Fibroblast of lung (primary cell): Measurements from ENCODE around the gene UBE2V1.

Source experiments
- CTCF ChIP-seq, 2 donors: IDR thresholded peaks in 1 of 2; conservative IDR thresholded peaks in 1 of 2; 1 replicate in 1 of 2; 2 replicates in 1 of 2; pipeline ENCODE4 v1.5.1; 2011 to 2012; ENCODE audit warnings: low read length in 2 of 2, control low read depth in 1 of 2, inconsistent platforms in 1 of 2, low read depth in 1 of 2, mild to moderate bottlenecking in 1 of 2
- EZH2 ChIP-seq: IDR thresholded peaks from 2 replicates; pipeline ENCODE4 v1.5.1; 2012; ENCODE audit warnings: low read length, control low read depth, mild to moderate bottlenecking; ENCODE audit errors: missing control alignments

DNA sequence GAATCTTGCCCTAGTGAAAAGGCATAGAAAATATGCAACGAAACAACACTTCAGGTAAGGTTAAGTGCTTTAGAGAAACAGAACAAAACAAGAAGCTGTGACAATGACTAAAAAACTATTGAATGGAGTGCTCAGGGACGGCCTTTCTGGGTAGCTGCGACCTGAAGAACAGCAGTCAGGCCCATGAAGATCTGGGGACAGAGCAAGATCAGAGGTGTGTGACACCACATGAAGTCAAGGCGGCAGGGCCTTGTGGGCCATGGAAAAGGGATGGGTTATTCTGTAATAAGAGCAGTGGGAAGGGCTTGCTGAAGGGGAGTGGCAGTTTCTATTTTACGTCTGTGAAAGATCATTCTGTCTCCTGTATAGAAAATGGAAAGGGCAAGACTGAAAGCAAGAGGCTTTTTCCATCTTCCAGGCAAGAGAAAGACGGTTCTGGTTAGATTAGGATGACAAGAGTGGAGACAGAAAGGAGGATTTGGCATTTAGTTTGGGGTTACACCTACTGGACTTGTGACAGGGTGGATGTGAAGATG is 5.1 kb downstream of the UBE2V1 start:
- TF ChIP-seq CTCF (conservative IDR thresholded peaks at IDR 0.05 in 1 of 2, IDR thresholded peaks at IDR 0.05 in 1 of 2; ENCODE audit: low read depth in 1 of 2, low read length in 2 of 2) (no peak), EZH2 (no peak)
